Smooth muscle cell (in vitro differentiated cells): ENCODE measurements around the gene PLCH1. TPM values are rescaled to one million over a fixed set of nuclear protein-coding genes. Genes with fewer than 3 reads are reported as not detected.

ENCODE experiments used
- DNase-seq: peaks from one replicate; lab custom pipeline; 2025; ENCODE audit not compliant: unreplicated experiment; lab: John Stamatoyannopoulos, UW
- H2AFZ ChIP-seq: fragments of 200-600 bp; sonication (generic); 2 replicates; pipeline ENCODE4 v1.6.0; 2016; ENCODE audit warnings: antibody characterized with exemption, low read depth, mild to moderate bottlenecking
- H3F3A ChIP-seq: fragments of 200-600 bp; sonication (generic); 2 replicates; pipeline ENCODE4 v1.6.0; 2017; ENCODE audit warnings: antibody characterized with exemption, low read depth
- H3K27ac ChIP-seq: fragments of 200-600 bp; sonication (generic); 2 replicates; pipeline ENCODE4 v1.5.1; 2016; ENCODE audit warnings: low read depth, mild to moderate bottlenecking
- H3K27me3 ChIP-seq: fragments of 200-600 bp; sonication (generic); 2 replicates; pipeline ENCODE4 v1.6.1; 2016; ENCODE audit warnings: low read depth, mild to moderate bottlenecking
- H3K36me3 ChIP-seq: fragments of 200-600 bp; sonication (generic); 2 replicates; pipeline ENCODE4 v1.5.1; 2016; ENCODE audit warnings: low read depth
- H3K4me1 ChIP-seq: fragments of 200-600 bp; sonication (generic); 2 replicates; pipeline ENCODE4 v1.5.1; 2016; ENCODE audit warnings: low read depth
- H3K4me2 ChIP-seq: fragments of 200-600 bp; sonication (generic); 2 replicates; pipeline ENCODE4 v1.6.0; 2016; ENCODE audit warnings: mild to moderate bottlenecking
- H3K4me3 ChIP-seq: fragments of 200-600 bp; sonication (generic); 2 replicates; pipeline ENCODE4 v1.5.1; 2016; ENCODE audit warnings: mild to moderate bottlenecking
- H3K79me2 ChIP-seq: fragments of 200-600 bp; sonication (generic); 2 replicates; pipeline ENCODE4 v1.6.0; 2016; ENCODE audit warnings: low read depth, mild to moderate bottlenecking
- H3K9ac ChIP-seq: fragments of 200-600 bp; sonication (generic); 2 replicates; pipeline ENCODE4 v1.6.0; 2016; ENCODE audit warnings: low read depth
- H3K9me3 ChIP-seq: fragments of 200-600 bp; sonication (generic); replicated peaks from 2 replicates; pipeline ENCODE4 v1.5.1; 2016; ENCODE audit warnings: low read depth
- H4K20me1 ChIP-seq: fragments of 200-600 bp; sonication (generic); 2 replicates; pipeline ENCODE4 v1.6.0; 2016; ENCODE audit warnings: low read depth
- WGBS: methylation state at CpG from one replicate; pipeline ENCODE4 v1.1.7; 2016; ENCODE audit warnings: low lambda C conversion rate; 5-methylcytosine and 5-hydroxymethylcytosine counted together
- polyA plus RNA-seq: library from polyadenylated mRNA; unstranded; fragments of >200 nt; fragmentation: Nextera tagmentation; extraction: Ambion mirVana; gene quantifications from 2 replicates; pipeline ENCODE4 v1.2.1, GENCODE V29; 2016
- total RNA-seq: library from RNA; depleted of rRNA; stranded (reverse); fragments of >200 nt; gene quantifications from 2 replicates; pipeline ENCODE4 v1.2.3, GENCODE V29; 2014
- TF ChIP-seq, protein P1 (sequence below): fragments of 200-600 bp; sonication (generic); IDR thresholded peaks from 2 replicates; pipeline ENCODE4 v1.5.1; 2017; ENCODE audit warnings: borderline replicate concordance, mild to moderate bottlenecking, antibody characterized with exemption; ENCODE audit not compliant: insufficient read depth, poor library complexity, severe bottlenecking

The PLCH1 gene
- total and polyA plus RNA-seq, 2 experiments from 2014 or later = 0.36 TPM; not detected in 1

- H3K4me2 ChIP-seq = no peak overlapping the region
- no peaks in the 10 kb centered on the region for H3K9me3 ChIP-seq
- no peak overlapping the region for H2AFZ ChIP-seq
- H3K27ac ChIP-seq = no peak overlapping the region
- H4K20me1 ChIP-seq = no peaks in the 10 kb centered on the region
- H3K27me3 ChIP-seq = no peaks in the 10 kb centered on the region
- no peaks in the 10 kb centered on the region for H3K36me3 ChIP-seq
- no peak overlapping the region for H3K4me3 ChIP-seq
- TF ChIP-seq, protein P1, sequence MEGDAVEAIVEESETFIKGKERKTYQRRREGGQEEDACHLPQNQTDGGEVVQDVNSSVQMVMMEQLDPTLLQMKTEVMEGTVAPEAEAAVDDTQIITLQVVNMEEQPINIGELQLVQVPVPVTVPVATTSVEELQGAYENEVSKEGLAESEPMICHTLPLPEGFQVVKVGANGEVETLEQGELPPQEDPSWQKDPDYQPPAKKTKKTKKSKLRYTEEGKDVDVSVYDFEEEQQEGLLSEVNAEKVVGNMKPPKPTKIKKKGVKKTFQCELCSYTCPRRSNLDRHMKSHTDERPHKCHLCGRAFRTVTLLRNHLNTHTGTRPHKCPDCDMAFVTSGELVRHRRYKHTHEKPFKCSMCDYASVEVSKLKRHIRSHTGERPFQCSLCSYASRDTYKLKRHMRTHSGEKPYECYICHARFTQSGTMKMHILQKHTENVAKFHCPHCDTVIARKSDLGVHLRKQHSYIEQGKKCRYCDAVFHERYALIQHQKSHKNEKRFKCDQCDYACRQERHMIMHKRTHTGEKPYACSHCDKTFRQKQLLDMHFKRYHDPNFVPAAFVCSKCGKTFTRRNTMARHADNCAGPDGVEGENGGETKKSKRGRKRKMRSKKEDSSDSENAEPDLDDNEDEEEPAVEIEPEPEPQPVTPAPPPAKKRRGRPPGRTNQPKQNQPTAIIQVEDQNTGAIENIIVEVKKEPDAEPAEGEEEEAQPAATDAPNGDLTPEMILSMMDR = no peak
- no peak for DNase-seq
- H3K9ac ChIP-seq = no peak overlapping the region
- H3K4me1 ChIP-seq = no peaks in the 10 kb centered on the region
- H3K79me2 ChIP-seq = no peaks in the 10 kb centered on the region
- H3F3A ChIP-seq = no peaks in the 10 kb centered on the region
Observed at GRCh38 chr3:155330370-155330769, 414.5 kb downstream of the PLCH1 start.

- no peaks in the 10 kb centered on the region for H3K9me3 ChIP-seq
- no peaks in the 10 kb centered on the region for H3K4me1 ChIP-seq
- WGBS = 95% methylated on average over 6 of the region's 6 CpGs
- H3K4me3 ChIP-seq = no peak overlapping the region
- H4K20me1 ChIP-seq = no peaks in the 10 kb centered on the region
- H3K27me3 ChIP-seq = no peaks in the 10 kb centered on the region
- H2AFZ ChIP-seq = no peak overlapping the region
- DNase-seq = no peak
- no peaks in the 10 kb centered on the region for H3K79me2 ChIP-seq
- TF ChIP-seq, protein P1 = no peak
- H3K9ac ChIP-seq = no peak overlapping the region
- no peaks in the 10 kb centered on the region for H3K36me3 ChIP-seq
- no peaks in the 10 kb centered on the region for H3F3A ChIP-seq
- H3K27ac ChIP-seq = no peak overlapping the region
- no peak overlapping the region for H3K4me2 ChIP-seq
Observed at GRCh38 chr3:155329513-155330048, 415.3 kb downstream of the PLCH1 start.

DNA sequence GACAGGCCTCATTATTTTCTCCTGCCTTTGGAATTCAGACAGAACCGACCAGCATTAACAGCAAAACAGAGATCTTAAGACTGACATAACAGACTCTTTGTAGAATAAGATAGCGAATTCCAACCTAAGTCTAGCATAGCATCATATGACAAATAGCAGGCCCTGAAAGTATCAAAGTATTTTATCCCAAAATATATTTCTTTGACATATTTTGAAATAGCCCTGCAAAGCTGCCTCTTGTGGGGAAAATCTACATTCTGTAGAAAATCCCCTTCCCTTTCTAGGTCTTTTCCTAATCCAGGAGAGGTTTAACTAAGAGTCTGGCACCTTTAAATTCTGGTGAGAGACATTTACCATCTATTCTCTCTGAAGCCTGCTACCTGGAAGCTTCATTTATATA is 417.0 kb downstream of the PLCH1 start:
- Histone ChIP-seq H3K4me2 (no peak overlapping the region), H3K36me3 (no peaks in the 10 kb centered on the region), H3K27ac (no peak overlapping the region), H3K27me3 (no peaks in the 10 kb centered on the region), H2AFZ (no peak overlapping the region), H3K4me1 (no peaks in the 10 kb centered on the region), H3K9me3 (no peaks in the 10 kb centered on the region), H3K79me2 (no peaks in the 10 kb centered on the region), H4K20me1 (no peaks in the 10 kb centered on the region), H3F3A (no peaks in the 10 kb centered on the region), H3K9ac (no peak overlapping the region), H3K4me3 (no peak overlapping the region)
- DNase-seq = no peak
- 65% methylated on average over 2 of the region's 2 CpGs for WGBS
- TF ChIP-seq, protein P1 = no peak

GRCh38 chr3:155327430-155327829 is 417.4 kb downstream of the PLCH1 start:
- Histone ChIP-seq H3K36me3 (no peaks in the 10 kb centered on the region), H3K4me1 (no peaks in the 10 kb centered on the region), H3K79me2 (no peaks in the 10 kb centered on the region), H4K20me1 (no peaks in the 10 kb centered on the region), H2AFZ (no peak overlapping the region), H3K9me3 (no peaks in the 10 kb centered on the region), H3F3A (no peaks in the 10 kb centered on the region), H3K4me3 (no peak overlapping the region), H3K27ac (no peak overlapping the region), H3K27me3 (no peaks in the 10 kb centered on the region), H3K4me2 (no peak overlapping the region), H3K9ac (no peak overlapping the region)
- DNase-seq = no peak
- 89% methylated on average over 1 of the region's 1 CpG for WGBS
- TF ChIP-seq, protein P1 = no peak
